ENCODE results near the gene IMMP2L.

The IMMP2L gene

DNA sequence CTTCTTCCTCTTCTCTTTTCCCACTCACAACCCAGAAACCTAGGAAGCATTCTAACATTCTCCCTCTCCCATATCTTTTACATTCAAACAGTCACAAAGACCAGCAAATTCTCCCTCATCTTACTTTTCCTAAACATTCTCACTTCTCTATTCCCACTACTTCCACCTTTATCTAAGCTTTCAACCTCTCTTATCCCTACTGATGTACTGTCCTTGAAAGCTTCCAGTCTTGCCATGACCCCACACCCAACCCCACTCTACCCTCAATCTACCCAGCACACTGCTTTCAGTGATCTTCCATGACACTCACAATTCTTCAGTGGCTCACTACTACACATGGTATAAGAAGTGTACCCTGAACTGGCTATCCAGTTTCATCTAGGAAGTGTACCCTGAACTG lies 5.3 kb downstream of the IMMP2L start:
- DNase-seq = no peak

DNA sequence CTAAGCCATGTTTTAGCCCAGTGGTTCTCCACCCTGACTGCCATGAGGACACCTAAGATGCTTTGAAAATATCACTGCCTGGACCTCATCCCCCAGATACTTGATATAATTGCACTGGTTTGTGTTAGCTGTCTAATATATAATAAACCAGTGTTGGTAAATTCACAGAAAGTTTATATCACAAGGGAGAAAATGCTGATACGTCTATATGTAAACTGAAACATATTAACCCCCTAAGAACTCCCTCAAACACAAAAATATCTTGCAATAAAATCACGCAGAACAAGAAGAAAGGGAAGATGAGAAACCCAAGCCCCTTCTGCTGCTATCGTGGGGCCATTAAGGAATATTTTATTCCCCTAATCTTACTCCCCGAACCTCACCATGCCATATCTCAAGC lies 8.2 kb downstream of the IMMP2L start:
- DNase-seq = no peak

DNA sequence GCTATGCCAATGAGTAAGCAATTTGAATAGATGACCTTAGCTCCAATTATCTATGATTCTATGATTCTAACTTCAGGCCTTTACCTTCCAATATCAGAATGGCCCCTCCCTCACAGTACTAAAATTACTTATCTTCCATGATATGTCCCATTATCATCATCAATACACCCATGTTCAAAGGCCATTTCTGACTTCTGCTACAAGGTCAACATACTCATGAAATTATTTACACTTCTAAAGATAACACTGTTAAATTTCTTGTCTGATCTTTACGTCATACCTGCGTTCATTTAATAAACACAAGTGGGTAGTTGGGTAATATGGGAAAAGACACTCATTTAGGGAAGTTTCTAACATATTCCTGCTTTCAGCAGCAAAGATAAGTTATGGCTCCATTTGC lies 21.2 kb downstream of the IMMP2L start:
- no peak for DNase-seq

DNA sequence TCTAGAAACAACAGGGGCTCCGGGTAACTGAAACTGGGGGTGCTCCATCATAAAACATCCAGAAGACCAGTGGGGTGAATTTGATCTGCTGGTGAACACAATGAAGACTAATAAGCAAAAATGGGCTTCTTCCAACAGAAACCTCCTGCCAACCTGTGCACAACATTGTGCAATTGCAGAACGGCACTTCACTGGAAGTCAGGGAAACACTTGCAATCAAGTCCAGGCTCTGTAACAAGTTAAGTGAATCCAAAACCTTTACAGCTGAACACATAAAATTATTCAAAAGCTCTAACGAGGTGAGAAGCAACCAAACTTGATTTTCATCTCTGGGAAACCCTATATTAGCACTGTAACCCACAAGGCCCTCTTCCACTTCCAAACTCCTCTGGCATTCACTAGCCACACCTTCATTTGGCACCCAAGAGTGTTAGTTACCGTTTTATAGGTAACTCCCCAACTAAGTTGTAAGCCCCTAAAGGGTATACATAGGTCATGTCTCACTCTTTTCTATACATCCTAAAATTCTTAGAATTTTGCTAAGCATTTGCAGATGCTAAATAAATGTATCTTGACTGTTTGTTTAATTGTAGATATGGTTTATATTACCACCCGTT lies 22.0 kb downstream of the IMMP2L start:
- no peak for DNase-seq

DNA sequence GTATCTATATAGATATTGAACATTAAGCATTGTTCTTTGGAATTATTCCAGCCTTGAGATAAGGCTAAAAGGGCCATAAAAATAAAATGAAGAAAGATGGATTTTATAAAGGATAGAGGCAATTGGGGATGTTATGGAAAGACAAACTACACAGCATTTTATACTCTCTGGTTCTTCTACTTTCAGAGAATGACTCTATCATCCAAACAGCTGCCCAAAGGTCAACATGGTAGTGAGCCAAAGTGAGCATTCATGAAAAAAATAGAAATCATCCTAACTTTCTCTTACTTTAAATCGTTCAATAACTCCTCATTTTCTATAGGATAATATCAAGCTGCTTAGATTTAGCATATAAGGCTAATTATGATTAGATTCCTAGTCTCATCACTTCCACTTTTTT lies 25.2 kb downstream of the IMMP2L start:
- DNase-seq = no peak

DNA sequence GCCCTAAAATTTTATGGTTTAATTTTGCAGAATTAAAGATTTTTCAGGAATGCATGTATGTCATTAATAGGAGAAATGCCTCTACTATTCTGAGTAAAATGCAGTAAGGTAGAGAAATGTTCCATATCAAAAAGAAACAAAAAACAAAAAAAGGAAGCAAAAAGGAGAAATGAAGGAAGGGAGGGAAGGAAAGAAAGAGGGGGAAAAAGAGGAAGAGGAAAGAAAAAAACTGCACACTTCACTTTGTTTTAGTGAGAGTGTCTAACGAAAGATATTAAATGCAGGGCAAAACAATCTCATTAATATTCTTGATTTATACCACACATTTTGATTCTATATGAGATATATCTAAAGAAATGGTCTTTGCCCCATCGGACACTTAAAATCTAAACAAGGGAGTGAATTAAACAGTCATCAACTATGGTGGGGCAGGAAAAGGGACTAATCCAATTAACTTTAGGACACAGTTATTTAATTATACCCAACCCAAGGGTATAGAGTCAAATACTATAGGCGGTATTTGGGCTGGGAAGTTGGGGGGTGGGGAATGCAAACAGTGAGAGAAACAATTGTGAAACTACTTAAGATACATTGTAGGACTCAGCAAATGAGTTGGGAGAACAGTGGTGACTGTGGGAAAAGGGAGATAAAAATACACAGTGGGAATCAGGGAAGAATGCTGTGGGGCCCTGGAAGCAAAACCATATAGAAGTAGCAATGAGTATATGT lies 27.0 kb downstream of the IMMP2L start:
- DNase-seq = no peak

DNA sequence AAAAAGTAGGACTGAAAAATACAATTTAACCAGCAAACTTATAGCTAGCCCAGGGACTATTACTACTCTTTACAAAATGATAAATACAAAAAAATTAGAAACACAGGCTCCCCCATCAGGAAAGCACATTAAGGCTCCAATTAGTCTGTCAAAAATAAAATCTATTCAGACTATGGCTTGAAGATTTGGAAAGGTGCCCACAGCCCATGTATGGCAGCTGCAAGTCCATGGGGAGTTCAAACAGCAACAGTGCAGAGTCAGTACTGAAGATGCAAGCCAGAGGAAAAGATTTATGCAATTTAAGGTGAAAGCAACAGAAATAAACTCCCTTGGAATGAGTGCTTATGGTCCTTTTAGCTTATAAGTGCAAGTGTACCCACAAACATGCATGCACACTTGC lies 29.7 kb downstream of the IMMP2L start:
- DNase-seq = no peak

DNA sequence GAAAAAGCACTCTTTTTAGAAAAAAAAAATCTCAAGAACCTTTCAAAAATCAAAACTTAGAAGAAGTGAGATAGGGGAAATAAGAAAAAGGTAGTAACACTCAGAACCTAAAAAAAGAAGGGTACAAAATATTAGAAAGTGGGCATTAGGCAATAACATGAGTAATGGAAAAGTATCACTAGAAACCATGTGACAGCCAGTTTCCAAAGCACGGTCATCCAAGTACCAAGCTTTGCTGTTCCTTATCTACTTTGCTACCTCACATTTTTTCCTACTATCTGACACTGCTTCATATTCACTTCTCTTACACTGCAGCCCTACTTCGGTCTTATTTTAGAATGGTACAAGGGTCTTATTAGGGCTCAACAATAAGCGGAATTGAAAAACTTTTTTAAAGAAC lies 30.3 kb downstream of the IMMP2L start:
- DNase-seq = no peak

DNA sequence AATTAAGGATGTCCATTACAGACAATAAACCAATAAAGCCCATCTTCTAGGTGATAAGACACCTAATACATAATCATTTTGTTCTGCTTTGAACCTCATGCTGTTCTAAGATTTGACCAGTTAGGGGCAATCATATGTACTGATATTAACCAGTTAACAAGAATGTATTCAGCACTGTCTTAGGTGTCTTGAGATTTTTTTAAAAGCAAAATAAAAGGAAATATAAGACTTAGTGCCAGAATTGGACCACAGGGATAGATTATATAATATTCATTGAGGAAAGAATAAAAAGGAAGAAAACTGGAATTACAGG lies 32.0 kb downstream of the IMMP2L start:
- no peak for DNase-seq

DNA sequence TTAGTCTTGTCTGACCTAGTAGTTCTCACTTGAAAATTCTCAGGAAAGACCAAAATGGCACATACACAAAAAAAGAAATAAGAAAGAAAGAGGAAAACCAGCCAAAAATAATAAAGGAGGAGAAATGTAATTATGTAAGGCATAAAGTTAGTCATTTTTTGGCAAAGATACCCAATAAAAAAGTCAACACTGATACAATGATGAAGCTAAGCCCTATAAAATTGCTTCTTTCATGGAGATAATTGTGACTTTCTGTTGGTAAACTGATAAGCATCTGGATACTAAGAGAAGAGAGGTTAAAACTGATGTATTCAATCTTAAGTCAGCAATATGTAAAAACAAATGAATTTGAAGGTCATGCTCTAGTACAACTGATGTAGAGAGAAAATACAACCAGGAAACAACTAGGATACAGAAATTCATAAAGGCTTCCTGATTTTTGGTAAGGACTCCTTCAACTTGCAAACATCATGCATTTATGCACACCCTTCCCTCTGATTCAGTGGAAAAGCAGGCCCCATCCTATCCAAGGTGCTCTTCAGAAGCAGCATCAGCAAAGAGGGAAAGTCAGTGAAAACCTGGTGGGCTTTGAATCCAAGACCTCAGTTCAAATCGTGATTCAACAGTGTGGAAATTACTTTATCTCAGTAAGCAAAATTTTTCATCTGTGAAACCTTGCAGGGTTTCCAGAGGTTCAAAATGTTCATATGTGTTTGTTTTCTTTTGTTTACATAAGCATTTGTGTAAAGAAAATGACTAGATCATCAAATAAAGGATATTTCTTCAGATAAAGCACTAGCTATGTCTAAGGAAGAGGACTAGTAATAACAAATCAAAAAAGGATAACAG lies 32.6 kb downstream of the IMMP2L start:
- no peak for DNase-seq

DNA sequence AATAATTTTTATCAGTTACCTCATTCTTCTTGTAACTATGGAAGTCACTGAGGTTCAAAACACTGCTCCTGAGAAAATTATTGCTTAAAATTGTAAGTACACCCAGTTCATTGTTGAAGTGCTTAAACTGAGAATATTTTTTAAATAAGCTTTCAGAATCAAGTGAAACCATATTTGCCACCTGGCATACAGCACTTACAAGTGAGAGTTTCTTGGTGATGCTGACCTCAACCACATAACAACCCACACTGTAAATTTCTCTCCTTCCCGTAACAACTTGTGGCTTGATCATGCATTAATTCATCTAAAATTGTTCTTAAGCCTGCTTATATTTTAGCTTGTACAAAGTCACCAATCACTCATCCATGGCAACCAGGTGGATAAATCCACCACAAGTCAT lies 34.0 kb downstream of the IMMP2L start:
- no peak for DNase-seq

DNA sequence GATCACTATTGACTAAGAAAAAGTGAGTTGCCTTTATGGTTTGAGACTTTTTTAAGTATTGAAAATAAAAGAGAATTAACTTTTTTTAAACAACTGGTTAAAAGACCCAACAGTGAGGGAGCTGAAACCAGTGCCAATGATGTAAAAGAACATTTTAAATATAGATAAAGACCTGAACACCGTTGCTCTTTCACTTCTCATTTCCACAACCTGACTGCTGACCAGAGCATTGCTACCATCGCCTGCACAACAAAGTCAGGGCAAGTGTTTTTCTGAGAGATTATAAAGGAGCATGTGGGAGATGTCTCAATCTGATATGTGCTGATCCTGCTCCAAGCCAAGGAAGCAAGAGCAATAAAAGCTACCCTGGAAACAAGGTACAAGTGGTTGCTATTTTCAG lies 34.7 kb downstream of the IMMP2L start:
- DNase-seq = no peak

DNA sequence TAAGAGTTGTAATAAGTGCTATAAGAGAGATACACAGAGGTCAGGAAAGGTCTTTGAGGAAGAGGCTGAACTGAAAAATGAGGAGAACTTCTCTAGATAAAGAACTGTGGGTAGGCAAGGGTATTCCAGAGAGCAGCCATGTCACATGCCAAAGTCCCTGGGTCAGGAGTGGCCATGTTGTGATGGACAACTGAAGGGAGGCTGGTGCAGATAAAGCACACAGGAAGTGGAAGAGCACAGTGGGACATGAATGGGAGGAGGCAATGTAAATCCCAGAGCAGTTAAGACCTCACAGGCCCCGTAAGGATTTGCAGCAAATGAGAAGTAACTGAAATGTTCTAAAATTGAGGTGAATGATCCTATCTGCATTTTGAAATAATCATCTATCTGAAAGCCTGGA lies 37.2 kb downstream of the IMMP2L start:
- no peak for DNase-seq

DNA sequence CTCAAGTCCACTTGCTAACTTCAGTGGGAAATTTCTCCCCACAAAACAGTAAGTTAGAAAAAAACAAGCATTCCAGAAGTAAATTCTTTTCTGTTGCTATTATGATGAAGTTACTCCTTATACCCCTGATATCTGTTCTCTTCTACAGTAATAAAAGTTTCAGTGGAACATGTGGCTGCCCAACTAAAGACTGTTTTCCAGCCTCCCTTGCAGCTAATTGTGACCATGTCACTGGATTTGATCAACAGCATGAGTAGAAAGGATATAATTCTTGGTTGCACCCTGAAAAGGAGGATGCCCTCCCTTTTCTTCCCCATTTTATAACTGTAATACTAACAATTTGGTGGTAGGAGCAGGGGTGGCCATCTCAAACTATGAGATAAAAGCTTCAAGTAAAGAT lies 40.6 kb downstream of the IMMP2L start:
- no peak for DNase-seq

DNA sequence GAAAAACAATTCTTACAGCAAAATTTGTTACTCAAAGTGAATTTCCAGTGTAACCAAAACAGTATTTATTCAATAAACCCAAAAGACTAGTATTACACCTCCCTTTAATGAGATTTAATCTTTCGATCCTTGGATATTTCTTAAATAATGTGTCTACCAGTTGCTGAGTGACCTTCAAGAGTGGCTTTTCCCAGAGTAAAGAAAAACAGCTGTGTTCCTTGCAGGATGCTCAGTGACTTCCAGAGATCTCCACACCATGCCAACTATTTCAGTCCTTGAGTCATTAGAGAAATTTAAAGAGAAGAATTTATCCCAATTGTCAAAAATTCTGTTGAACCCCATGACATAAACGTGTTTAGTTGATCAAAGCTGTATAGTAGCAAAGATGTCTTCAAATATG lies 44.0 kb downstream of the IMMP2L start:
- DNase-seq = no peak

DNA sequence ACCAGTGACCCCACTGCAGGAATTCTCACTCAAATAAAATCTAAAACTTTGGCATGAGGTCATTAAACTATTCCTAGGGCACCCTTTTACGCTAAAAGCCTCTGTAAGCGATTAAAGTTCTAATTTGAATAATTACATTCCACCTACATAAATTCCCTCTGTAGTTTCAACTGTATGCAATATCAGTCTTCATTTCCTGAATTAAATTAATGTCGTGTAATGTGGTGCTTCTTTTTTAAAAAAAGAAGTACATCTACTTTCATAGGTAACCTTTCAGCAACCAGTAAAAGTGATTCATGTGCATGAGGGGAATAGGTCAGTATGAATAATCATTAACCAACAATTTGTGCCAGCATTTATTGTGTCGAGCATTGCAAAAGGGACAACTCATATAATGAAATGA lies 44.7 kb downstream of the IMMP2L start:
- DNase-seq = no peak

DNA sequence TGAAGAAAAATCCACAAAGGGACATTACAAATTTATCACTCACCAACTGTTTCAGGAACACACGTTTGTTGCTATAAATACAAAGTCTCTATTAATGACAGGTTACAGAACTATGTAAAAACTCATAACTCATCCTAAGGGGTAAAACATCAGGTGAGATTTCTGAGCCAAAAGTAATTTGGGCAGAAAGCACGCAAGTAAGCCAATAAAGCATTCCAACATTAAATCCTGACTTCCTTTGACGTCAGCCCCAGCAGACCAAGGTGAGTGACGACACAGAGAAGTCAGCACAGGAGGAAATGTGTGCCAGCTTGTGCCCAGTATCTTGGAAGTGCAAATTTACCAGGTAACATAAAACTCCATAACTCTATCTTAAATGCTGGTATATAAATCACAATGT lies 45.7 kb downstream of the IMMP2L start:
- DNase-seq = no peak

DNA sequence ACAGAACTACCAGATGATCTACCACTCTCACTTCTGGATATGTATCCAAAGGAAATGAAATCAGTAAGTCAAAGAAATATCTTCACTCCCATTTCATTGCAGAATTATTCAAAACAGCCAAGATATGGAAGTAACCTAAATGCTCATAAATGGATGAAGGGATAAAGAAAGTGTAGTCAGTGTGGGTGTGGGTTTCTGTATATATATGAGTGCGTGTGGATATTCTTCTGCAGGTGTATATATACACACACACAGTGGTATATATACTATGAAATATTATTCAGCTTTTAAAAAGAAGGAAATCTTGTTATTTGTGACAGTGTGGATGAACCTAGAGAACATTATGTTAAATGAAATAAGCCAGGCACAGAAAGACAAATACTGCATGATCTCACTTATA lies 48.7 kb downstream of the IMMP2L start:
- DNase-seq = no peak

DNA sequence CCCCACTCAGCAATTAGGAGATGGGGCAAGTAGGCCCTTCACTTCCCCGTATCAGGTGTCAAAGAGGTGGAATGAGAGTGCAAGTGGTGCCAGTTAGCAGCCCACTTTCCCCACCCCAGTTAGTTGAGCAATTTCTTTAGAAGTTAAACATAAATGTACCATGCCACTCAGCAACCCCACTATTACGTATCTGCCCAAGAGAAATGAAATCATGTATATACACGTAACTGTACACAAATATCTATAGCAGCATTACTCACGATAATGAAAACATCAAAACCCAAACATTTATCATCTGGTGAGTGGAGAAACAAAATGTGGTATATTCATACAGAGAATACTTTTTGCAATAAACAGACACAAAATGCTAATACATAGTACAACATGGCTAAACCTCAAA lies 50.4 kb downstream of the IMMP2L start:
- DNase-seq = no peak

DNA sequence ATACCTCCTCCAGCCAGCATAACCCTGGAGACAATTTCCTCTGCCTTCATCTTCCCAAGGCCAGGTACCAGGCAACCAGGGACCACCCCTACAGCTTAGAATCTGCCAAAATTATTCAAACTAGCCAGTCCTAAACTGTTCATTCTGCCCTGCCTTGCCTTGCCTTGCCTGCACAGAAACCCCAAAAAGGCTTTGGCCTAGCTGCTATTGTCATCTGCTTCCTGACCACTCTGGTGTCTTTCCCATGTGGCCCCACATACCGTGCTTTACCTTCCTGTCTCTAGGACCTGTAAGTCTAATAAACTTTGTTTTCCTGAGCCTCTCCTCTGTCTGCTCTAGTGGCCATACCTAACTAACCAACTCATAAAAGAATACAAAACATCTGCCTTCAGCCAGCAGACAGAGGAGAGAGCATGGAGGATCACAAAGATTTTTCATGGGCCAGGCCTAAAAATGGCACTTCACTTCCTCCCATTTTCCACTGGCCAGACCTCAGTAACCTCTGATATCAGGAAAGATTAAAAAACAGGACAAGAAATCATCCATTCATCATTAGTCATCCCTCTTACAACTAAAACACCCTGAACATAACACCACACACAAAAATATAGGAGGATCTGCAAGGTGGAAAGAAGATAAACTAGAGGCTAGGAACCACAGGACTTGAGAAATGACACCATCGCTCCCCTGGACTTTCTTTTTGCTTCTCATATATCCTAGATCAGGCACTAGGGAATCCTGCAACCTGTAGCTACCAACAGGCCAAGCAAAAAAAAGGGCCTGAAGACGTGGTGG lies 51.5 kb downstream of the IMMP2L start:
- no peak for DNase-seq

DNA sequence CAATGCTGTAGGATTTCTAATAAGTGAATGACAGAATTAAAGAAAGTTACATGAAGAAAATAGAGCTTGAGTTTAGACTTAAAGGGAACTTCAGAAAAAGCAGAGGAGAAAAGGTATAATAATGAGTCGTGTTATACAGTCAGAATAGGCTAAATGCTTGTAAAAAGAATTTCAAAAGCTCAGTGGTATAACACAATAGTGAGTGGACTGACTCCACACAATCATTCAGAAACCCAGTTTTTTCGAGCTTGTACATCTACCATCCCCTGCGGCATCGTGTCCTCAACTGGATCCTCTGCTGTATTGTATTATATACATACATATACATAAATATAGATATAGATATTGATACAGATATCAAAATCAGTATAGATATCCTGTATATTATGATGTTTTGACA lies 52.2 kb downstream of the IMMP2L start:
- no peak for DNase-seq

DNA sequence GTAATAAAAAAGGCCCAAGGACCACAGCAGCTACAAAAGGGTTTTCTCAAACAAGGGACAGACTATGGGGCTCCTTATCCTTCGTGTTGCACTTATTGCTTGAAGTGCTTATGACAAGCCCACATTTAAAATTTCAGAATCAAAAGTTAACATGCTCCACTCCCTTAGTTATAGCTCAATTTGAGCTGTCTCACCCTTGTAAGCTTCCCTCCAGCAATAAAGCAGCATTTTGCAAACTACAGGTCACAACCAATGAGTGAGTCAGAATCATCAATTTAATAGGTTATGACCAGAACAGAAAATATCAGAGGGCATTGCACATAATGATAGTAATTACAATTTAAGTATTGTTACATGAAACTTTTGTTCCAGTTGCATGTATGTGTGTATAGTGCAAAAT lies 53.0 kb downstream of the IMMP2L start:
- DNase-seq = no peak

DNA sequence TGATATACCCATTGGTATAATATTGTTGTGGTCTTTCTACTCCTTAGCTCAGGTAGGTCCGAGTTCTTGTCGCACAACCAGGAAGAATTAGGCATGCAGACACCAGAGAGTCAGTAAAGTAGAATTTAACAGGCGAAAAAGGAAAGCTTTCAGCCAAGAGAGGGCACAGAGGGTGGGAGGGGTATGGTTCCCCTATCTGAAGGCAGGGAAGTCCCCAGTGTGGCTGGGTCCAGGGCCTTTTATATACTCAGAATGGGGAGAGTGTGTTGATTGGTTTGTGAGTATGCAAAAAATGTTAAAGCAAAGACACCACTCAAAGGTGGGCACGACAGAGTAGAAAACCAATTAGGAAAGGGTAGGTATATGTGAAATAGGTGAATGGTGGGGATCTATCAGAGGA lies 53.9 kb downstream of the IMMP2L start:
- no peak for DNase-seq

Data from activated gamma-delta T cell (primary cell).